NOMO-1 treated with dmso at 0.1 percent for 144 hours (cell line): ENCODE results near the gene C5orf46.
A peak's percentile ranks its signal among the peaks of the same experiment; 100 is the strongest.
"Not testable (repeated sequence)": the region's sequence is repeated elsewhere in the genome, so short reads cannot be mapped to it uniquely, and the experiment has no call there.

Experiments used
- DNase-seq: peaks from one replicate; lab custom pipeline; 2025; ENCODE audit not compliant: unreplicated experiment; lab: John Stamatoyannopoulos, UW

Gene C5orf46

DNA sequence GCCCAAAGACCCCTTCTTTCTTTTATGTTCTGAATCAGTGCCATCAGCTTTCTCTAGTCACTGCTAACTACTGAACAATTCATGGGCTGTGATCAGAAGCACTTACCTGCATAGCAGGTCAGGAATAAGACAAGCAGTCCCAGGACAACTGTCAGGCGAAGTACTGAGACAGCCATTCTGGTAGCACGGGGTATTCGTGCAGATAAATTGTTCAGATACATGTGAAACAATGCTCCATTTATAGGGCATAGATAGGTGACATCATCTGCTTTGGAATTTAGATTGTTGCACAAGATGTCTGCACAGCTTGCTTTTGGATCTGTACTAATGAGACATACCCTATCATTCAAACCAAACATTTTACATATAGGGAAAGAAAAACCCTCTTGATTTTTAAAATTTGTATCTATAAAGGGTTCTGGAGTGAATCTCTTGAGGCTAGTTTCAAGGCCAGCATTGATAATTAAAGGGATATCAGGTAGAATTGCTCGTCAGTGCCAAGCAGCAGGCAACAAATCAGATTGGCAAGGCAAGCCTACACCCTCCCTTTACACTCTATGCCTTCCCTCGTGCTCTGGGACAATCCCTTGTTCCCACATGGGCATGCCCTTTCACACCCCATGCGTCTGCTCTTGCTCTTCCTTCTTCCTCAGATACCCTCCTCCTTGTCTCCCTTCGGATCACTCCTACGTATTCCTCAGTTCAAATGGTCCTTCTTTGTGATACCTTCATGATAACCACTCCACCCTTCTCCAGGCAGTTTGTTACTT lies at the start of gene C5orf46:
Gene C5orf46, minus strand, starts transcription at position 213 of the 770 bp plus-strand sequence. Its CDS starts 37 bp downstream, at position 176.
- DNase-seq = no peak

DNA sequence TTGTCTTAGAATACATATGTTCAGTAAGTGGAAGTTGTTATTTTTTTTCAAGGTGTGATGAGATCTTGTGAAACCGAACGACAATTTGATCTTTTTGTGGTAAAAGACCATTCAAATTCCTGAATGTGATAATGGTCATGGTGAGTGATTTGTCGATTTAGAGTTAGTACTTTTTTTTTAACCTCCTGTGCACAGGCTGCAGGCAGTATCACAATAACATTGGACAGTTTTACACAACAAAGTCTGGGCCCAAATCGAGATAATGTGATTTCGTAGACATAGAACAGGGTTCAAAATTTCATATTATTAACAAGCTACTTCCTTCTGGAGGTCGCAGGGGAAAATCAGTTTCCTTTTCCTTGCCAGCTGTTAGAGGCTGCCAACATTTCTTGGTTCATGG lies 48.6 kb upstream of the C5orf46 start:
- no peak for DNase-seq

DNA sequence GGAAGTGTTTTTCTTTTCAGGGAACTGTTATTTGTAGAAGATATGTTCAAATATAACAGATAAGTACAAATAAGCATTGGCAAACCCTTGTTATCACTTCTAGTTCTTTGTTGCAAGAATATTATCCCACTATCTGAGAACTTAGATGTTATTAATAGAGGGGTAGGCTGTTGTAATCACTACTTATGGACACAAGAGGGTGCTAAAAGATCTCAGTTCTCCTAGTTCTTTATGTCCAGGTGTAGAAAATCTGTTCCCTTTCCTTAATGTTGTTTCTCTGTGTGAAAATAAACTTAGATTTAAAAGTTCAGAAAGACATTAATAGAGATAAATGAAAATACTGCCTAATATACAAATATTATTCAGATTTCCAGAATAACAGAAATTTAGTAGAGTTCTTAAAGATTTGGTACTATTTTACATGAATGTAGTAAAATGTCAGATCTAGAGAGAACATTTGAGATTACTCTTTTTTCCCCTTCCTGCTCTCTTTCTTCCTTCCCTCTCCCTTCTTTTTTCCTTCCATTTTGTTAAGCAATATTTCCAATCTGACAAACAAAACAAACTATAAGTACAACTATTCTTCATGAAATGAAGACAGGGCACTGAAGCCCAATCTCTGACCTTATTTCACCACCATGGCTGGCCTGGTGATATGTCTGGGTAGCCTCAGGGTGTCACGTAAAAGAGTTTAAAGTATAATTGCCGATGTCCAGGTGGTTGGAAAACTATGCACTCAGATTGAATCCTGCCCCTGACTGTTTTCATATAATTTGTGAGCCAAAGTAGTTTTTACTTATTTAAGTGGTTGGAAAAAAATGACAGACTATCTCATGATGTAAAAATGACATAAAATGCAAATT lies 43.6 kb upstream of the C5orf46 start:
- DNase-seq = peak; percentile 15

DNA sequence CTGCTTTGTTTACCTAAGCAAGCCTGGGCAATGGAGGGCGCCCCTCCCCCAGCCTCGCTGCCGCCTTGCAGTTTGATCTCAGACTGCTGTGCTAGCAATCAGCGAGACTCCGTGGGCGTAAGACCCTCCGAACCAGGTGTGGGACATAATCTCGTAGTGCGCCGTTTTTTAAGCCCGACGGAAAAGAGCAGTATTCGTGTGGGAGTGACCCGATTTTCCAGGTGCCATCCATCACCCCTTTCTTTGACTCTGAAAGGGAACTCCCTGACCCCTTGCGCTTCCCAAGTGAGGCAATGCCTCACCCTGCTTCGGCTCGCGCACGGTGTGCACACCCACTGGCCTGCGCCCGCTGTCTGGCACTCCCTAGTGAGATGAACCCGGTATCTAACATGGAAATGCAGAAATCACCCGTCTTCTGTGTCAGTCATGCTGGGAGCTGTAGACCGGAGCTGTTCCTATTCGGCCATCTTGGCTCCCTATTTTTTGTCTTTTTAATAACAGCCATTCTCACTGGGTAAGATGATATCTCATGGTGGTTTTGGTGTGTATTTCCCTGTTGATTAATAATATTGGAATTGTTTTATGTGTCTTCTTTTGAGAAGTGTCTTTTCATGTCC lies 40.4 kb upstream of the C5orf46 start:
- not testable (repeated sequence) for DNase-seq

DNA sequence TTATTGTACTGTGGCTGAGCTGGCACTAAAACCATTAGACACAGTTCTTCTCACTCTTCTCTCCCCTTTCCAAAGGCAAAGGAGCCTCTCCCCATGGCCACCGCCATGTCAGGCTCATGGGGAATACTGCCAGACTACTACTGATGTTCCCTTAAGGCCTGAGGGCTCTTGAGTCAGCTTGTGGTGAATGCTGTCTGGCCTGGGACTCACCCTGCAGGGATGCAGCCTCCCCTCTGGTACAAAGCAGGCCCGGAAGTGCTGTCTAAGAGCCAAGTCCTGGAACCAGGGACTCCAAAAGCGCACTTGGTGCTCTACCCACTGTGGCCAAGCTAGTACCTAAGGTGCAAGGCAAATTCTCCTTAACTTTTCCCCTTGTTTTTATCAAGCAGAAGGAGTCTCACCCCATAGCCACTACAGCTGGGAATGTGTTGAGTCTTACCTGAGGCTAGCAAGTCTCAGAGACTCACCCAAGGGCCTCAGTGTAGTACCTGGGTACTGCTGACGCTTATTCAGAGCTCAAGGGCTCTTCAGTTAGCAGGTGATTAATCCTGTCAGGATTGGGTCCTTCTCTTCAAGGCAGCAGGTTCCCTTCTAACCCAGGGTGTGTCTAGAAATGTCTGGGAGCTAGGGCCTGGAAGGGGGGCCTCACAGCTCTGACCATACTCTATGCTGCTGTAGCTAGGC lies 33.2 kb upstream of the C5orf46 start:
- DNase-seq = no peak

DNA sequence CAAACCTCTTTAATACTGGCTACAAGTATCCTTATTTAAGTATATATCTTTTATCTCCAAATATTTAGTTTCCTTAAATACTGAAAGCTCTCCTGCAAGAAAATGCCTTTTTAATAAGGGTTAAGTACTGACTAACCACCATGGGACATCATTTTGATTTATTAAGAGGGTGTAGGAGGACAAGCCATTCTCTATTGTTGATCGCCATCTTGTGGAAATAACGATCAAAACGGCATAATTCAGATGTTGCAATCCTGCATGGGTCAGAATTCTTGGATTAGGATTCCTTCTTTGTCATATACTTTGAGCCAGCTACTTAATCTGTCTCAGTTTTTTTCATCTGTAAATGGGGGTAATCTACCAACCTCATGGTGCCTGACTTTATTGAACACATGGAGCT lies 28.7 kb upstream of the C5orf46 start:
- DNase-seq = peak; percentile 53

DNA sequence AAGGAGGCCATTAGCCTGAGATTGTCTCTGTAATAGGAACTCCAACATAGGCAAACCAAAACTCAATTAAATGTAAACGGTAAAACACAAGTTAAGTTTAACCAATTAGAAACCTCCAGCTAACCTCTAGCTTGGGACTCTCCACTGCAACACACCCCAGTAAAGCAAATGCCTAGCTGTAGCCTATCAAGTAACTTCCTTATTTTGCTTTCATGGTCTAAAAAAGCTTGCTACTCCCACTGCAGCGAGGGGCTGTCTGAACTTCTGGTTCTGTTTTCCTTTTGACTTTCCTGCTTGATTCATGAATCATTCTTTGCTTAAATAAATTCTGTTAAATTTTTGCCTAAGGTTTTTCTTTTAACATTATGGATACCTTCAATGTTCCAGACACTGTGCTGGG lies 24.4 kb upstream of the C5orf46 start:
- DNase-seq = peak; percentile 57

DNA sequence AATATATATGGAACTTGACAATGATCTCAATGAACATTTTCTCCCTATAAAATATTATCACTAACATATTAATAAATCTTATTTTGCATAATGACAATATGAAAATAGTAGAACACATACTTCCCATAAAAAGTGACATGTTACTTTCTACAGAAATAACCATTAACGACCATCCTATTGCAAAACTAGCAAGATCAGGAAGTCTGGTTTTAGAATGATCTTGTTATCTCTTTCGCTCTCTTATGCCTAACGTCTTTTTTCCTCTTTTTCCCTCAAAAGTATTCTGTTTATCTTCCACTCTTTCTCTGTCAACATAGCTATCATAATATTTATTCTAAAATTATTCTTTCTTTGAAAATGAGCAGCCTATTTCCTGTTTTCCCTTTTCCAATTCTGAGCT lies 21.6 kb upstream of the C5orf46 start:
- DNase-seq = peak; percentile 8

DNA sequence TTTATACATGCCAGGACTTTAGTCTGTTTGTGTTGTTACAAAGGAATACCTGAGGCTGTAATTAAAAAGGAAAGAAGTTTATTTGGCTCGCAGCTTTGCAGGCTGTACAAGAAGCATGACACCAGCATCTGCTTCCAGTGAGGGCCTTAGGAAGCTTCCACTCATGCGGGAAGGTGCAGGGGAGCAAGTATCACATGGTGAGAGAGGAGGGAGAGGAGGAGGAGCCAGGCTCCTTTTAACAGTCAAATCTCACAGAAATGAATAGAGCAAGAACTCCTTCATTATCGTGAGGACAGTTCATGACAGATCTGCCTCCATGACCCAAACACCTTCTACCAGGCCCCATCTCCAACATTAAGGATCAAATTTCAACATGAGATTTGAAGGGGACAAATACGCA lies 18.7 kb upstream of the C5orf46 start:
- no peak for DNase-seq

DNA sequence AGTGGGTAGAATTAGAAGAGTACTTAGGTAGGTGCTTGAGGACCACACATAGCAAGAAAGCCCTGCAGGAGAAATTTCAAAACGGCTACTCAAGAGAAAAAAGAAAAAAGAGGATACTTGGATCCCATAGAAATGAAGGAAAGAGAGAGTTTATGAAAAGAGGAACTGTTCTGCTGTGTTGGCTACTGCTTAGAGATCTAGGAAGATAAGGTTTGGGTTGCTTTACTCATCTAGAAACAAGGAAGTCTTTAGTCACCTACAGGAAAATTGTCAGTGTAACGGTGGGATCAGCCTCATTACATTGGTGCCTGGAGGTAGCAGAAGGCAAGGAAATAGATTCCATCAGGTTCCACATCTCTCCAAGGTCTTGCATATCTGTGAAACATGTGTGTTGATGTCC lies 14.8 kb upstream of the C5orf46 start:
- peak; percentile 24 for DNase-seq

DNA sequence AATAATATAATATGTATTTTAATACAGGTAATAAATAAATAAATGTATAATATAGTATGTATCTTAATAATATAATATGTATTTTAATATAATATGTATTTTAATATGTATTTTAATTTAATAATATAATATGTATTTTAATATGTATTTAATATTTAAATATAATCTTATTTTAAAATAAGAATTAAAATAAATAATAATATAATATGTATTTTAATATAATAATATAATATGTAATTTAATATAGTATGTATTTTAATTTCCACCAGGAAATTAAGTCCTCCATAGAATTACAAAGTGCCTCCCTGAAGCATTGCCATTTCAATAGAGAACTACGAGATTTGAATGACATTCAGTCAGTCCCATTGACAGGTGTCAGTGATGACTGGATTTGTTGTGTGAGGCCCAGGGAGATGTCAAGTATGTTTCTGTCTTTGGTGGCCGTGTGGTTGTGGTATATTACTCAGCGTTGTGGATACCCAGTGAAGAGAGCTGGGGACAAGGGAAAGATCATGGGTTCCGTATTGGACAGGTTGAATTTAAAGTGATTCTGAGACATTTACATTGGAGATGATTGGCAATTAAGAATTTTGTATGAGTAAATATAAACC lies 14.2 kb upstream of the C5orf46 start:
- no peak for DNase-seq

DNA sequence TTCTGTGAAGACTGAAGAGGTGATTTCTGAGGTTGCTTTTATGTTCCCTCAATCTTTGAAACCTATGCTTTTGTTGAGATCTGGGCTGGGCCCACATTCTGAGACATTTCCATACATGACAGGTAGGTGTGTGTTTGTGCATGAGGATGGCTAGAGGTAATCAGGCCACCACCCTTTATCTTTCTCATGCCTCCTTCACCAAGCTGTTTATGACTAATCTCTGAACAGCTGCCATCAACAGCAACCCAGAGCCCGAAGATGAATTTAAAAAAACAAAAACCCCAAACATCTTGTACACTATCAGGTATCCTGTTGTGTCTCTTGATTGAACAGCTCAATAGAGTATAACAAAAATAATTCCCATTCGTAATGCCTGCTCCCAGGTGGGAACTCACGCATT lies 12.6 kb upstream of the C5orf46 start:
- no peak for DNase-seq

DNA sequence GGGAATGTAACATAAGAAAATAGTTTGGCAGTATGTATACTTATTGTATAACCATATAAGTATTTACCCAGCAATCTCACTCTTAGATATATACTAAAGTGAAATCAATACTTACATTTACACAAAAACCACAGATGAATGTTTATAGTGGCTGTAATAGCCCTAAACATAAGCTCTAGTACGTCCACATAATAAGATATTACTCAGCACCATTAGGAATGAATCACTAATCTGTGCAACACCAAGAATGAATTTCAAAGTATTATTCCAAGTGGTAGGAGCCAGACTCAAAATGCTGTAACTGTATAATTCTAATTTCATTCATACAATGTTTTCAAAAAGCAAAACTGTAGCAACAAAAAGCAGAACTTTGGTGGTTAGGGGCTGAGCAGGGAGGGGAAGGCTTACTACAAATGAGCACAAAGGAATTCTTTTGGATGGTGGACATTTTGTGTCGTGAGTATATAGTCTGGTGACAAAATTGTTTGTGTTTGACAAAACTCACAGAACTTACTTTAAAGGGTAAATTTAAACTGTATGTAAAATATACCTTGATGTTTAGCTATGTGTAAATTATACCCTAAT lies 11.9 kb upstream of the C5orf46 start:
- DNase-seq = no peak

DNA sequence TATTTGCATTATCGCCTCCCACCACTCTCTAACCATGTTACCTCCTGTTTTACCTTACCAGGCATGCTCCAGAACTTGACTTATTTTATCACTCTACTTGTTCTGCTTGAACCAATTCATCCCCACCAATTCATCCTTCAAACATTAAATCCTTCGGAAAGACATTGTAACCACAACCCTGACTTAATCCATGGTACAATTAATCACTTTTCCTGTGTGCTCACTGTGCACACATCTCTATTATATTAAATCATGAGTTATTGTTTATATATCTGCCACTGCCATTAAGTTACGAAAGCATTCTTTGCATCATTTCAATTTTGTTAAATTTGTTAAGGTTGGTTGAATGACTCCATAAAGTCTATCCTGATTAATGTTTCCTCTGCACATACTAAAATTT lies 7.4 kb upstream of the C5orf46 start:
- no peak for DNase-seq

DNA sequence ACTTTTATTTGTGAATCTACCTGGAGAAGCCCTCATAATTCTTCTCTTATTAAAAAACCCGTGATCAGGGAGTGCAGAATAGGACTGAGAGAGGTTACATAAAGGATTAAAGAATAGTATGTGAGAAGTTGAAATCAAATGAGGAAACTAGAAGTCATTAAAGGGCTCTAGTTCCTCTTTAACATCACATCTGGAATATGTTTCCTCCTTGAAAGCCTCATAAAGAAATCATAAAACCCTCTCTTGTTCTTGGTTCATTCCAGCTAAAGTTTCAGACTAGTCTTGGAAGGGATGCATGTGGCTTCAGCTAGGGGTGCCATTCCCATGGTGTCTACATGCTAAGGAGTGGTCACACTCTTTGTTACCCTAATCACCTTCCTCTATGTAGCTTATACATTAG lies 5.7 kb upstream of the C5orf46 start:
- peak; percentile 38 for DNase-seq

DNA sequence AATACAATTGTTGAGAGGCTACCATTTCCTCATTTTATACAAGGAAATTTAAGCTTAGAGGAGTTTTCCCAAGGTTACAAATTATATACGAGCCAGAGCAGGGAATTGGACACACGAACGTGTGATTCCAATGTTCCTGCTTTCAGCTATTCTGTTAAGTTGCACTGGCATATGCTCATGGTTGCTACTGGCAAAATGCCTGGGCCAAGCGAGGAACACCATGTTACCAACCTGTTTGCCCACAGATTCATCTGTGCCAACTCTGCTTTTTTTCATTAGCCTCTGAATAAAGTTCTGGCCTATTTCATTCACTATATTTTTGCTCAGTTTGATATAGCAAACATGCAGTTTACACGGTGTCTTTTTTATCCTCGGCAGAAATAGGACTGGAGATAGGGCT lies 5.1 kb upstream of the C5orf46 start:
- no peak for DNase-seq

DNA sequence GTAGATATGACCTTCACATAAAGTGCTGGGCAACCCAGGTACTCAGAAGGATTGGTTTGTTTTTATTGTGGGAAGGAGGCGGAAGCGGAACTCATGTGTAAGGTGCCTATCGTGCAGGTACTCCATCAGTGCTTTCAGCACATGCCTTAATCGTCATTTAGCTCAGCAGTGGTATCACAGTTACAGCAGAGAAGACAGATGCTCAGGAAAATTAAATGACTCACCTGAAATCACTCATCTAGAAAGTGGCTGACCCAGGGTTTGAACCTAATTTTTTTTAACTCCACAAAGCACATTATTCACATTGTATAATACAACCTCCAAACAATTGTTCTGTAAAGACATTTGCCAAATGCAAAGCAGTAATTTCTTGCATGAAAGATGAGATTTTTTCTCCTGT lies 2.2 kb downstream of the C5orf46 start:
- no peak for DNase-seq

DNA sequence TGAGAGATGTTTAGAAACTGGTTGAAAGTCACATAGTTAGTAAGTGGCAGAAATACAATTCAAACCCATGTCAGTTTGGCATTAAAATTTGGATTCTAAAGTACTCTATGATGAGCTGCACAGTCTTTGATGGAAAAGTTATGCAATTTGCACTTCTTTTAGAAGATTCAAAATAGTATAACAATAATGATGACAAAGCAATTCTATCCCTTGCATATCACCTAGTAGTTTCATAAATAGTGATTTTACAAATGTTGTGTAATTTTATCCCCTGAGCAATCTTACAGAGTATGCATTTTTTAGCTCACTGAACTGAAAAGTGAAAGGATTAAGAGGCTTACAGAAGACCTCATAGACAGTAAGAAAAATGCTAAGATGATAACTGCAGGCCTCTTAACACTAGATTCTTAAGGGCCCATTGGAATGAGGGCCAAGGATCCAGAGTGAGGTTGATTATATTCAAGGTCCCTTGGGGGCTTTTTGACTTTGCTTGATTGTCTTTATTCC lies 3.7 kb downstream of the C5orf46 start:
- no peak for DNase-seq

DNA sequence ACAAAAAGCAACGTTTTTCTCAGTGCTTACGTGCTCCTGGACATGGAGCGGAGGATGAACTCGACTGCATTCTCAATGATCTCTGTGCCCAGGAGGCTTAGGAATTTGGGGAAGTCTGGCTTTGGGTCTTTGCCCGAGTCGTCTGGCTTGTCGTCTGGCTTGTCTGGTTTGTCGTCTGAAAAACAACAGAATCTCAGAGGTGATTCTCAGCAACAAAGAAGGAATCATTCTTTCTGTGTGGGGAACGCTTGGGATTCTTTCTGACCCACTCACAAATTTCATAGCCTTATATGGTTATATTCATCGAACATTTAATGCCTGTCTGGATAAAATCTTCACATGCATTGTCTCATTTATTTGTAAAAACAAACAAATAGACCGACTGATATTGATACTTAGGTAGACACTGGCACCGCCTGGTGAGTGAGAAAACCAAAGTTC lies 4.7 kb downstream of the C5orf46 start:
- DNase-seq = no peak

DNA sequence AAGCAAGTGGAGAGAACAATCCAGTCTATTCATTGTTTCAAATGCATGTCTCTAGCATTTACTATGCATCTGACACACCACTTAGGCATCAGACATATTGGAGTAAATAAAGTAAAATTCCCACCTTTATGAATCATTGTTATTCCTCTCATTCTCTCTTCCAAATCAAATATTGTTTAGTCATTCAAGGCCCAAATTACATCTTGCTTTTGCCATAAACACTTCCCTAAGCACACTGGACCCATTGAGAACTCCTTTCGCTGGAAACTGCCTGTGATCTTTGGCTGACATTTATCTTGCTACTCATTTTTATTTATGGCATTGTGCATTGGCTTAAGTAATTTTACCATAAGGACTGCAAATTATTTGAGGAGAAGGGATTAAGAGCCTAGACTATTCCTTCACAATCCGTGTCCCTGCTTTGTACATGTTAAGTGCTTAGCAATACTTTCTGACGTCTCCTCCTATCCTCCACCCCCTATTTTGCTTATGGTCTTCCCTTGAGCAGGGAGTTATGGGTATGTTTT lies 7.4 kb downstream of the C5orf46 start:
- no peak for DNase-seq
